Urinary bladder (tissue), 2 donors: ENCODE measurements around the gene ANKFN1. TPM values are rescaled to one million over a fixed set of nuclear protein-coding genes. Genes with fewer than 3 reads are reported as not detected.

Experiments
- polyA plus RNA-seq: library from polyadenylated mRNA; stranded (reverse); fragments of 200-250 nt; gene quantifications from one replicate; pipeline ENCODE4 v1.2.3, GENCODE V29; 2013
- small RNA-seq: library from RNA; depleted of rRNA; stranded (forward); fragments of <200 nt; gene quantifications from one replicate; pipeline ENCODE3, GENCODE V24; 2014
- total RNA-seq: library from RNA; depleted of rRNA; stranded (reverse); fragments of >200 nt; gene quantifications from one replicate; pipeline ENCODE4 v1.2.3, GENCODE V29; 2014
- donor health status: healthy.

Gene ANKFN1
- total and polyA plus RNA-seq, 2 donors: 1.1 to 8.0 TPM

Small RNA genes lying within 50 kb of the gene (small RNA-seq; reads per million reads assigned to genes)
- not detected for gene AC006600.1
